Mucosa of stomach (tissue), 1 donor: ENCODE measurements around the gene RPH3AL.
A peak's percentile ranks its signal among the peaks of the same experiment; 100 is the strongest.
"Not testable (repeated sequence)": the region's sequence is repeated elsewhere in the genome, so short reads cannot be mapped to it uniquely, and the experiment has no call there.

Experiments
- H3K27me3 ChIP-seq: one replicate; pipeline ENCODE4 v1.7.0; 2013; ENCODE audit warnings: mild to moderate bottlenecking, low read length; ENCODE audit not compliant: control insufficient read depth, insufficient read depth
- H3K36me3 ChIP-seq: one replicate; pipeline ENCODE4 v1.7.0; 2013; ENCODE audit warnings: low read length; ENCODE audit not compliant: control insufficient read depth, insufficient read depth
- H3K4me1 ChIP-seq: one replicate; pipeline ENCODE4 v1.7.0; 2013; ENCODE audit warnings: mild to moderate bottlenecking, low read length; ENCODE audit not compliant: control insufficient read depth, insufficient read depth
- H3K4me3 ChIP-seq: one replicate; pipeline ENCODE4 v1.7.0; 2013; ENCODE audit warnings: low read length
- H3K9ac ChIP-seq: one replicate; pipeline ENCODE4 v1.7.0; 2013; ENCODE audit warnings: mild to moderate bottlenecking, low read length, moderate library complexity
- H3K9me3 ChIP-seq: one replicate; pipeline ENCODE4 v1.7.0; 2013; ENCODE audit warnings: mild to moderate bottlenecking, low read length, moderate library complexity; ENCODE audit not compliant: control insufficient read depth
- donor health status: Pancreatic carcinoma.

Gene RPH3AL

GRCh38 chr17:213286-214105 lies 139.1 kb downstream of the RPH3AL start:
- Histone ChIP-seq H3K9ac (no peak overlapping the region), H3K27me3 (no peaks in the 10 kb centered on the region), H3K4me1 (peaks cover 5% of the 10 kb centered on the region), H3K9me3 (no peaks in the 10 kb centered on the region), H3K4me3 (no peak overlapping the region), H3K36me3 (peaks cover 5% of the 10 kb centered on the region)

GRCh38 chr17:210402-210801 lies 142.2 kb downstream of the RPH3AL start:
- Histone ChIP-seq H3K4me3 (no peak overlapping the region), H3K9ac (no peak overlapping the region), H3K9me3 (no peaks in the 10 kb centered on the region), H3K27me3 (no peaks in the 10 kb centered on the region), H3K36me3 (peaks cover 5% of the 10 kb centered on the region), H3K4me1 (peaks cover 4% of the 10 kb centered on the region)

- Histone ChIP-seq H3K4me1 (no peaks in the 10 kb centered on the region), H3K27me3 (peaks cover 3% of the 10 kb centered on the region), H3K4me3 (no peak overlapping the region), H3K36me3 (peaks cover 5% of the 10 kb centered on the region), H3K9ac (no peak overlapping the region), H3K9me3 (no peaks in the 10 kb centered on the region)
Measured at GRCh38 chr17:208429-208828, 144.2 kb downstream of the RPH3AL start.

GRCh38 chr17:207775-208174 lies 144.8 kb downstream of the RPH3AL start:
- Histone ChIP-seq H3K9me3 (no peaks in the 10 kb centered on the region), H3K9ac (no peak overlapping the region), H3K4me3 (no peak overlapping the region), H3K36me3 (peaks cover 5% of the 10 kb centered on the region), H3K27me3 (peaks cover 3% of the 10 kb centered on the region), H3K4me1 (no peaks in the 10 kb centered on the region)

- H3K9me3 ChIP-seq: no peaks in the 10 kb centered on the region
- H3K27me3 ChIP-seq: peaks cover 3% of the 10 kb centered on the region
- H3K4me3 ChIP-seq: no peak overlapping the region
- H3K4me1 ChIP-seq: no peaks in the 10 kb centered on the region
- H3K9ac ChIP-seq: no peak overlapping the region
- peaks cover 5% of the 10 kb centered on the region for H3K36me3 ChIP-seq
Measured at GRCh38 chr17:206941-207560, 145.6 kb downstream of the RPH3AL start.

- not testable (repeated sequence) for H3K36me3 ChIP-seq, H3K27me3 ChIP-seq, H3K9ac ChIP-seq, H3K4me1 ChIP-seq, H3K9me3 ChIP-seq, H3K4me3 ChIP-seq
Measured at GRCh38 chr17:206484-206883, 146.1 kb downstream of the RPH3AL start.

- H3K4me3 ChIP-seq: no peak overlapping the region
- peaks cover 5% of the 10 kb centered on the region for H3K27me3 ChIP-seq
- H3K9ac ChIP-seq: no peak overlapping the region
- peaks cover 5% of the 10 kb centered on the region for H3K36me3 ChIP-seq
- H3K9me3 ChIP-seq: no peaks in the 10 kb centered on the region
- H3K4me1 ChIP-seq: peaks cover 1% of the 10 kb centered on the region
Measured at GRCh38 chr17:205817-206216, 146.8 kb downstream of the RPH3AL start.

- Histone ChIP-seq H3K9ac (peak overlapping the region; percentile 34), H3K4me1 (peaks cover 7% of the 10 kb centered on the region), H3K4me3 (no peak overlapping the region), H3K9me3 (no peaks in the 10 kb centered on the region), H3K36me3 (peaks cover 5% of the 10 kb centered on the region), H3K27me3 (peaks cover 11% of the 10 kb centered on the region)
Measured at GRCh38 chr17:205148-205669, 147.4 kb downstream of the RPH3AL start.

GRCh38 chr17:204427-205147 lies 148.0 kb downstream of the RPH3AL start:
- Histone ChIP-seq H3K27me3 (peaks cover 17% of the 10 kb centered on the region), H3K9me3 (no peaks in the 10 kb centered on the region)

GRCh38 chr17:202501-202951 lies 150.1 kb downstream of the RPH3AL start:
- peaks cover 25% of the 10 kb centered on the region for H3K27me3 ChIP-seq
- H3K4me3 ChIP-seq: no peak overlapping the region
- no peaks in the 10 kb centered on the region for H3K36me3 ChIP-seq
- H3K9me3 ChIP-seq: no peaks in the 10 kb centered on the region
- H3K9ac ChIP-seq: no peak overlapping the region
- H3K4me1 ChIP-seq: peaks cover 22% of the 10 kb centered on the region

More at GRCh38 chr17:204427-205147, 148.0 kb downstream of the RPH3AL start:
- Histone ChIP-seq H3K36me3 (peaks cover 5% of the 10 kb centered on the region), H3K4me1 (peaks cover 13% of the 10 kb centered on the region), H3K9ac (peak overlapping the region; percentile 34), H3K4me3 (no peak overlapping the region)

- not testable (repeated sequence) for H3K36me3 ChIP-seq, H3K9ac ChIP-seq, H3K4me3 ChIP-seq, H3K9me3 ChIP-seq
- Histone ChIP-seq H3K27me3 (peaks cover 25% of the 10 kb centered on the region), H3K4me1 (peaks cover 22% of the 10 kb centered on the region)
Measured at GRCh38 chr17:201736-202135, 150.9 kb downstream of the RPH3AL start.

GRCh38 chr17:201257-201656 lies 151.3 kb downstream of the RPH3AL start:
- not testable (repeated sequence) for H3K4me3 ChIP-seq, H3K36me3 ChIP-seq, H3K9me3 ChIP-seq, H3K9ac ChIP-seq
- Histone ChIP-seq H3K27me3 (peaks cover 25% of the 10 kb centered on the region), H3K4me1 (peaks cover 22% of the 10 kb centered on the region)
